ENCODE measurements around the gene WIZ. TPM values are rescaled to one million over a fixed set of nuclear protein-coding genes. Genes with fewer than 3 reads are reported as not detected.

Gene WIZ
- total and polyA plus RNA-seq, 2 donors (not counting 1 experiment from before 2014, with no cell fraction given) = 15.0 to 24.8 TPM

DNA sequence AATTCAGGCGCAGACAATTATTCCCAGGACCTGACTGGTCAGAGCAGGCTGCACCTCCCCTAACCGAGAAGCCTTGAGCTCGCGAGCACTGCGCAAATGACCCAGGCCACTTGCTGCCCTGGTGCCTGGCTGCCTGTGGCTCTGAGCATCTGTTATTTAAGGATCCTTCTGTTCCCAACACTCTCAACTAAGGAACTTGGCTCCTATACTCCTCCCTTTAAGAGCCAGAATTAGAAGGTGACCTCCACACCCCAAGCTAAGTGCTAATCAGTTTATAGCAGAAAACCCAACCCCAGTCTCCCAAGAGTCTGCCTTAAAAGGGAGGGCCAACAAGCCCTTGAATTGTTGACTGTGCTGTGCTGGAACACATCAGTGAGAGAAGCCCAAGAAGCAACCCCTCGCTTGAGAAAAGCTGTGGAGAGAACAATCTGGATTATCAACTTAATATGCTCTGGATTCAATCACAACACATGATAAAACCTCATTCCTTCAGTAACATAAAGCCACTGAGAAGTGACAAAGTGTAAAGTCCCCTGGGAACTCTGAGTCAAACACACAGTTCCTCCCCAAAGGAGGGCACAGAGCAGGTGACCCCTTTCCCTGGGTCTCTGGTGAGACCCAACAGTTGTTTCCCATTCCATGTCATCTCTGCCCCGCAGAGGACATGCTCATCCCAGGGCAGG lies 45.5 kb downstream of the WIZ start:
- H3K9me3 Mint-ChIP-seq (ENCODE audit: insufficient read depth) = no peaks in the 10 kb centered on the region
- Histone ChIP-seq H3K9ac (ENCODE audit: low read length) (no peak overlapping the region), H3K79me2 (ENCODE audit: control insufficient read depth, insufficient read depth, low read length) (peaks cover 91% of the 10 kb centered on the region), H4K20me1 (ENCODE audit: control insufficient read depth, insufficient read depth, low read length, poor library complexity, severe bottlenecking) (peaks cover 93% of the 10 kb centered on the region), H3K4me2 (replicated peaks; ENCODE audit: low read depth, low read length, poor library complexity, severe bottlenecking) (peak overlapping the region; percentile 26), H3K27ac (ENCODE audit: low read length in 2 of 2) (peak overlapping the region in 1 of 2 donors; percentile 23), H3K36me3 (replicated peaks in 1 of 2; ENCODE audit: control extremely low read depth in 1 of 2, control insufficient read depth in 1 of 2, extremely low read depth in 1 of 2, insufficient read depth in 2 of 2, low read length in 1 of 2) (peaks cover 2 to 65% of the 10 kb centered on the region in 2 experiments), H3K9me3 (ENCODE audit: control extremely low read depth in 1 of 3, control insufficient read depth in 2 of 3, insufficient read depth in 1 of 3, low read length in 2 of 3) (no peaks in the 10 kb centered on the region), H2AFZ (ENCODE audit: insufficient read depth, low read depth, low read length, poor library complexity, severe bottlenecking) (no peak overlapping the region), H3K4me1 (ENCODE audit: control insufficient read depth in 2 of 2, insufficient read depth in 2 of 2, low read length in 2 of 2) (peaks cover 10 to 13% of the 10 kb centered on the region in 2 donors), H3K4me3 (ENCODE audit: control extremely low read depth in 1 of 5, extremely low read depth in 1 of 5, insufficient read depth in 1 of 5, low read depth in 2 of 5, low read length in 4 of 5) (no peak overlapping the region), H3K27me3 (replicated peaks in 1 of 4; ENCODE audit: control extremely low read depth in 1 of 4, control insufficient read depth in 3 of 4, insufficient read depth in 4 of 4, low read length in 3 of 4) (no peaks in the 10 kb centered on the region)
- DNase-seq (no peak), ATAC-seq (ENCODE audit: low read depth) (peak; percentile 49)
- H3K4me3 Mint-ChIP-seq = peak overlapping the region; percentile 53
- H3K27me3 Mint-ChIP-seq = no peaks in the 10 kb centered on the region
- intact Hi-C loops (cut with micrococcal nuclease) = no loop called here
- 95% methylated on average over 6 of the region's 7 CpGs for WGBS (ENCODE audit: insufficient coverage)
- ChIA-PET CTCF (interaction anchor here (0.6 to 2.4 kb wide), 3 partner anchors 9 to 80 kb away, joined by 3 to 8 read pairs (median 3); partner anchors contain the start of gene AKAP8L), POLR2A (no interaction called here)
- H3K4me1 Mint-ChIP-seq = peaks cover 38% of the 10 kb centered on the region
- peak overlapping the region; percentile 54 for H3K27ac Mint-ChIP-seq
- TF ChIP-seq CTCF (IDR thresholded peaks at IDR 0.05) (no peak), EZH2 (IDR thresholded peaks at IDR 0.05; ENCODE audit: borderline replicate concordance, insufficient read depth, low read depth, low read length, poor library complexity, severe bottlenecking) (no peak)

DNA sequence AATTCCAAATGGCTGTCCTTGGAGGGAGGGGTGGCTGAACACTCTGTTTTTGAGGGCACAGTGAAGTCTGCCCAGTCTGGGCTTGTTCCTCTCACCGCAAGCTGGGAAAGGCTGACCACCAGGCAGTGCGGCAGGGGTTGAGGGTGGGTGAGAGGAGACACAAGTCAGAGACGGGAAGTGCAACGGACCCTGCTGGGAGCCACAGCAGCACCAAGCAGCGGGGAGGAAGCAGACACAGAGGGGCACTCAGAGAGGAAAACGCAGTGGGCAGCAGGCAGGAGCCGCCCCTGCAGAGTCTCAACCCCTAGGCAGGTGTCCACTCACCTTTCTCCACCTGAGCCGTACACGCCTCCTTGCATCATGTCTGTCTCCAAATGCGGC lies 46.6 kb downstream of the WIZ start:
- H4K20me1 ChIP-seq (ENCODE audit: control insufficient read depth, insufficient read depth, low read length, poor library complexity, severe bottlenecking) = peaks cover 98% of the 10 kb centered on the region
- H3K36me3 ChIP-seq (replicated peaks in 1 of 2; ENCODE audit: control extremely low read depth in 1 of 2, control insufficient read depth in 1 of 2, extremely low read depth in 1 of 2, insufficient read depth in 2 of 2, low read length in 1 of 2) = peaks cover 2 to 70% of the 10 kb centered on the region in 2 experiments
- intact Hi-C loops (cut with micrococcal nuclease) = no loop called here
- peaks cover 35% of the 10 kb centered on the region for H3K4me1 Mint-ChIP-seq
- H3K9ac ChIP-seq (ENCODE audit: low read length) = no peak overlapping the region
- no peaks in the 10 kb centered on the region for H3K27me3 ChIP-seq (replicated peaks in 1 of 4; ENCODE audit: control extremely low read depth in 1 of 4, control insufficient read depth in 3 of 4, insufficient read depth in 4 of 4, low read length in 3 of 4)
- H3K4me3 ChIP-seq (ENCODE audit: control extremely low read depth in 1 of 5, extremely low read depth in 1 of 5, insufficient read depth in 1 of 5, low read depth in 2 of 5, low read length in 4 of 5) = no peak overlapping the region
- H3K27ac Mint-ChIP-seq = no peak overlapping the region
- no peaks in the 10 kb centered on the region for H3K9me3 Mint-ChIP-seq (ENCODE audit: insufficient read depth)
- no peak for TF ChIP-seq EZH2 (IDR thresholded peaks at IDR 0.05; ENCODE audit: borderline replicate concordance, insufficient read depth, low read depth, low read length, poor library complexity, severe bottlenecking)
- no peak for TF ChIP-seq CTCF (IDR thresholded peaks at IDR 0.05)
- no peak for ATAC-seq (ENCODE audit: low read depth)
- no peak for DNase-seq
- no peak overlapping the region for H3K4me2 ChIP-seq (replicated peaks; ENCODE audit: low read depth, low read length, poor library complexity, severe bottlenecking)
- no peak overlapping the region for H3K4me3 Mint-ChIP-seq
- no peaks in the 10 kb centered on the region for H3K27me3 Mint-ChIP-seq
- H3K4me1 ChIP-seq (ENCODE audit: control insufficient read depth in 2 of 2, insufficient read depth in 2 of 2, low read length in 2 of 2) = peaks cover 10 to 13% of the 10 kb centered on the region in 2 donors
- no peak overlapping the region for H2AFZ ChIP-seq (ENCODE audit: insufficient read depth, low read depth, low read length, poor library complexity, severe bottlenecking)
- POLR2A ChIA-PET = no interaction called here
- CTCF ChIA-PET = interaction anchor here (2.4 kb wide), 1 partner anchor 16 kb away, joined by 8 read pairs; the partner anchor contains the start of gene AKAP8L
- H3K27ac ChIP-seq (ENCODE audit: low read length in 2 of 2) = no peak overlapping the region
- 94% methylated on average over 9 of the region's 10 CpGs for WGBS (ENCODE audit: insufficient coverage)
- H3K9me3 ChIP-seq (ENCODE audit: control extremely low read depth in 1 of 3, control insufficient read depth in 2 of 3, insufficient read depth in 1 of 3, low read length in 2 of 3) = no peaks in the 10 kb centered on the region
- H3K79me2 ChIP-seq (ENCODE audit: control insufficient read depth, insufficient read depth, low read length) = peaks cover 80% of the 10 kb centered on the region

All from B cell (primary cell).